MCF 10A (cell line): ENCODE measurements around the gene PTPN2. TPM values are rescaled to one million over a fixed set of nuclear protein-coding genes. Genes with fewer than 3 reads are reported as not detected.
"Not testable (repeated sequence)": the region's sequence is repeated elsewhere in the genome, so short reads cannot be mapped to it uniquely, and the experiment has no call there.

ENCODE experiments used
- BruUV-seq: library from RNA; stranded (reverse); fragments of 400-500 nt; replicated peaks from 2 replicates; lab custom pipeline; 2021; lab: Mats Ljungman, UMichigan
- CTCF ChIA-PET: fragments of 300-600 bp; sonication (Branson Sonifier 250); formaldehyde crosslinking; extraction: SDS; loops from one replicate; lab custom pipeline; 2021; ENCODE audit warnings: antibody characterized with exemption, inconsistent platforms; lab: Yijun Ruan, JAX
- POLR2A ChIA-PET: fragments of 300-600, 350-650 bp; sonication (Branson Sonifier 250); formaldehyde crosslinking; extraction: SDS; loops from one replicate; lab custom pipeline; 2020; ENCODE audit warnings: antibody characterized with exemption, inconsistent platforms; lab: Yijun Ruan, JAX
- DNase-seq: peaks from one replicate; pipeline ENCODE4 v3.0.0-alpha.2; 2018; ENCODE audit not compliant: unreplicated experiment
- H3K27ac Mint-ChIP-seq: one replicate; pipeline ENCODE4 v1.8.0; 2022; ENCODE audit warnings: mild to moderate bottlenecking, low read depth, mixed read lengths; ENCODE audit not compliant: unreplicated experiment
- H3K27me3 Mint-ChIP-seq: one replicate; pipeline ENCODE4 v1.8.0; 2022; ENCODE audit warnings: mixed read lengths; ENCODE audit not compliant: insufficient read depth, unreplicated experiment
- H3K36me3 Mint-ChIP-seq: one replicate; pipeline ENCODE4 v1.8.0; 2022; ENCODE audit warnings: mild to moderate bottlenecking, moderate library complexity, mixed read lengths; ENCODE audit not compliant: insufficient read depth, unreplicated experiment
- H3K4me1 Mint-ChIP-seq: one replicate; pipeline ENCODE4 v1.8.0; 2022; ENCODE audit warnings: mixed read lengths; ENCODE audit not compliant: insufficient read depth, unreplicated experiment
- H3K4me3 Mint-ChIP-seq: one replicate; pipeline ENCODE4 v1.8.0; 2022; ENCODE audit warnings: mild to moderate bottlenecking, moderate library complexity, mixed read lengths; ENCODE audit not compliant: unreplicated experiment
- H3K9me3 Mint-ChIP-seq: one replicate; pipeline ENCODE4 v1.8.0; 2022; ENCODE audit warnings: mixed read lengths; ENCODE audit not compliant: unreplicated experiment
- CTCF ChIP-seq: fragments of 200-600 bp; IDR thresholded peaks from one replicate; pipeline ENCODE4 v1.8.0; 2022; ENCODE audit warnings: antibody characterized with exemption, mild to moderate bottlenecking; ENCODE audit not compliant: unreplicated experiment
- intact Hi-C: fragments of 100-400 bp; cut with micrococcal nuclease; formaldehyde crosslinking; loops from 2 replicates; pipeline ENCODE4 v1.14.1; 2022
- total RNA-seq: library from RNA; stranded (reverse); gene quantifications from 2 replicates; pipeline ENCODE4 v1.2.3, GENCODE V29; 2022

Gene PTPN2
- total RNA-seq, 1 experiment from 2014 or later = 75.2 TPM

- no peak overlapping the region for H3K27ac Mint-ChIP-seq
- H3K9me3 Mint-ChIP-seq = no peaks in the 10 kb centered on the region
- peaks cover 10% of the 10 kb centered on the region for H3K4me1 Mint-ChIP-seq
- H3K4me3 Mint-ChIP-seq = no peak overlapping the region
- no peak for DNase-seq
- no peak for TF ChIP-seq CTCF
- ChIA-PET POLR2A (no interaction called here), CTCF (interaction anchor here (1.0 kb wide), 1 partner anchor 139 kb away, joined by 3 read pairs; no protein-coding TSS in a partner anchor)
- H3K27me3 Mint-ChIP-seq = no peaks in the 10 kb centered on the region
- no TSS peak for BruUV-seq
- intact Hi-C loops = no loop called here
- H3K36me3 Mint-ChIP-seq = peaks cover 9% of the 10 kb centered on the region
These were observed 105.0 kb downstream of the PTPN2 start for GRCh38 chr18:12779043-12779442.

- no peaks in the 10 kb centered on the region for H3K27me3 Mint-ChIP-seq
- no peak overlapping the region for H3K27ac Mint-ChIP-seq
- intact Hi-C loops = no loop called here
- BruUV-seq = no TSS peak
- H3K4me1 Mint-ChIP-seq = no peaks in the 10 kb centered on the region
- peak overlapping the region; percentile 29 for H3K4me3 Mint-ChIP-seq
- DNase-seq = no peak
- H3K9me3 Mint-ChIP-seq = no peaks in the 10 kb centered on the region
- no peak for TF ChIP-seq CTCF
- H3K36me3 Mint-ChIP-seq = peaks cover 6% of the 10 kb centered on the region
- POLR2A ChIA-PET = no interaction called here
- CTCF ChIA-PET = no interaction called here
These were observed 106.5 kb downstream of the PTPN2 start for GRCh38 chr18:12777500-12777944.

GRCh38 chr18:12776821-12777471, 107.1 kb downstream of the PTPN2 start:
- ChIA-PET CTCF (interaction anchor here (1.0 to 1.3 kb wide), 2 partner anchors 23 to 32 kb away, joined by 4 to 6 read pairs; no protein-coding TSS in a partner anchor), POLR2A (no interaction called here)
- H3K27me3 Mint-ChIP-seq = no peaks in the 10 kb centered on the region
- no peak for TF ChIP-seq CTCF
- no peak for DNase-seq
- no peaks in the 10 kb centered on the region for H3K4me1 Mint-ChIP-seq
- no peaks in the 10 kb centered on the region for H3K9me3 Mint-ChIP-seq
- no TSS peak for BruUV-seq
- peak overlapping the region; percentile 29 for H3K4me3 Mint-ChIP-seq
- H3K27ac Mint-ChIP-seq = no peak overlapping the region
- intact Hi-C loops = no loop called here
- H3K36me3 Mint-ChIP-seq = peaks cover under 1% of the 10 kb centered on the region

GRCh38 chr18:12776415-12776814, 107.6 kb downstream of the PTPN2 start:
- BruUV-seq, H3K4me3 Mint-ChIP-seq, H3K4me1 Mint-ChIP-seq, intact Hi-C loops, POLR2A ChIA-PET, H3K36me3 Mint-ChIP-seq, H3K27ac Mint-ChIP-seq, H3K27me3 Mint-ChIP-seq, DNase-seq, H3K9me3 Mint-ChIP-seq: not testable (repeated sequence)
- CTCF ChIA-PET = interaction anchor here (0.7 to 1.3 kb wide), 4 partner anchors 22 to 158 kb away, joined by 3 to 6 read pairs (median 4); no protein-coding TSS in a partner anchor
